HEK293 (cell line): ENCODE measurements around the gene MATN1.

Experiments used
- ATF2 ChIP-seq: fragments of 450-650 bp; formaldehyde crosslinking; IDR thresholded peaks from 2 replicates; pipeline ENCODE4 v1.5.1; 2016; ENCODE audit warnings: missing biosample characterization, missing genetic modification characterization, low read depth
- CTCF ChIP-seq: fragments of 450-650 bp; formaldehyde crosslinking; IDR thresholded peaks from 2 replicates; pipeline ENCODE4 v1.5.1; 2016; ENCODE audit warnings: missing biosample characterization, missing genetic modification characterization
- KLF9 ChIP-seq: fragments of 450-650 bp; formaldehyde crosslinking; IDR thresholded peaks from 2 replicates; pipeline ENCODE4 v1.5.1; 2016; ENCODE audit warnings: missing biosample characterization, missing genetic modification characterization, low read depth
- PBX3 ChIP-seq: sonication (generic); formaldehyde crosslinking; IDR thresholded peaks from 2 replicates; pipeline ENCODE4 v1.8.1; 2022; ENCODE audit warnings: mild to moderate bottlenecking, moderate library complexity, missing genetic modification reagents
- REPIN1 ChIP-seq: fragments of 450-650 bp; formaldehyde crosslinking; IDR thresholded peaks from 2 replicates; pipeline ENCODE4 v1.5.1; 2017; ENCODE audit warnings: missing biosample characterization, missing genetic modification characterization, low read depth
- ZBTB7A ChIP-seq: fragments of 450-650 bp; formaldehyde crosslinking; IDR thresholded peaks from 2 replicates; pipeline ENCODE4 v1.5.1; 2016; ENCODE audit warnings: low read depth, missing biosample characterization, missing genetic modification characterization
- ZEB2 ChIP-seq: fragments of 450-650 bp; formaldehyde crosslinking; IDR thresholded peaks from 2 replicates; pipeline ENCODE4 v1.5.1; 2016; ENCODE audit warnings: missing biosample characterization, missing genetic modification characterization
- ZNF121 ChIP-seq: fragments of 450-650 bp; formaldehyde crosslinking; IDR thresholded peaks from 2 replicates; pipeline ENCODE4 v1.5.1; 2016; ENCODE audit warnings: missing biosample characterization, missing genetic modification characterization
- ZNF239 ChIP-seq: fragments of 450-650 bp; formaldehyde crosslinking; IDR thresholded peaks from 2 replicates; pipeline ENCODE4 v1.5.1; 2016; ENCODE audit warnings: missing biosample characterization, missing genetic modification characterization
- ZNF274 ChIP-seq, 2 experiments: fragments of 200-500 bp in 1 of 2; fragments of 450-650 bp in 1 of 2; sonication (Bioruptor generic) in 1 of 2; formaldehyde crosslinking in 1 of 2; IDR thresholded peaks; 2 replicates each; pipeline versions ENCODE4 v1.5.1 to v1.6.1; 2014 to 2016; ENCODE audit warnings: borderline replicate concordance in 1 of 2, inconsistent platforms in 1 of 2, low read length in 1 of 2, missing biosample characterization in 1 of 2, missing genetic modification characterization in 1 of 2
- ZNF48 ChIP-seq: fragments of 450-650 bp; formaldehyde crosslinking; IDR thresholded peaks from 2 replicates; pipeline ENCODE4 v1.5.1; 2016; ENCODE audit warnings: missing biosample characterization, missing genetic modification characterization
- ZNF501 ChIP-seq: fragments of 450-650 bp; formaldehyde crosslinking; IDR thresholded peaks from 2 replicates; pipeline ENCODE4 v1.5.1; 2016; ENCODE audit warnings: missing biosample characterization, missing genetic modification characterization
- ZNF629 ChIP-seq: fragments of 450-650 bp; formaldehyde crosslinking; IDR thresholded peaks from 2 replicates; pipeline ENCODE4 v1.5.1; 2017; ENCODE audit warnings: missing biosample characterization, missing genetic modification characterization
- ZNF776 ChIP-seq: fragments of 450-650 bp; formaldehyde crosslinking; IDR thresholded peaks from 2 replicates; pipeline ENCODE4 v1.5.0; 2017; ENCODE audit warnings: missing biosample characterization, missing genetic modification characterization, borderline replicate concordance

- no peak; the same call in 1 of the 2 replicates for TF ChIP-seq ZNF501
- TF ChIP-seq ZNF239 (tag by site-specific recombination): no peak
- TF ChIP-seq ZNF629: no peak
- no peak for TF ChIP-seq CTCF (tag by site-specific recombination)
- TF ChIP-seq REPIN1 (tag by site-specific recombination): no peak
- TF ChIP-seq ZBTB7A (tag by site-specific recombination): no peak
- TF ChIP-seq ZNF121 (tag by site-specific recombination): no peak
- no peak for TF ChIP-seq ZNF274 (IDR thresholded peaks at IDR 0.05; ENCODE audit: low read length)
- no peak for TF ChIP-seq ZNF274 (tag by site-specific recombination; IDR thresholded peaks at IDR 0.05; ENCODE audit: borderline replicate concordance)
- no peak for TF ChIP-seq KLF9 (tag by site-specific recombination)
- no peak for TF ChIP-seq ZNF776 (tag by site-specific recombination)
- TF ChIP-seq ATF2: no peak
- TF ChIP-seq ZNF48: no peak
- peak; percentile 24; the same call in 1 of the 2 replicates for TF ChIP-seq ZEB2
- no peak for TF ChIP-seq PBX3 (CRISPR knock-in tag)
Measured at GRCh38 chr1:30719406-30720270, 3.7 kb downstream of the MATN1 start.
